CD4-positive, CD25-positive, alpha-beta regulatory T cell (primary cell): ENCODE measurements around the gene DOCK11. TPM values are rescaled to one million over a fixed set of nuclear protein-coding genes. Genes with fewer than 3 reads are reported as not detected.

Experiments used
- ATAC-seq, 2 donors: fragments of 150-1000 bp; cut with Tn5 transposase; one replicate each; pipeline ENCODE4 v1.10.0; 2021; ENCODE audit warnings: low read depth in 2 of 2, moderate number of reproducible peaks in 2 of 2, moderate library complexity in 1 of 2
- DNase-seq, 3 donors: peaks; one replicate each; pipeline versions ENCODE4 v3.0.0 to v3.0.0-alpha.2; 2012 to 2022; ENCODE audit warnings: mixed read lengths in 1 of 3
- H3K27ac ChIP-seq: one replicate; pipeline ENCODE4 v1.7.0; 2013; ENCODE audit warnings: mild to moderate bottlenecking, low read length; ENCODE audit not compliant: insufficient read depth, poor library complexity, severe bottlenecking
- H3K27me3 ChIP-seq: one replicate; pipeline ENCODE4 v1.7.0; 2013; ENCODE audit warnings: low read length; ENCODE audit not compliant: control insufficient read depth, insufficient read depth
- H3K36me3 ChIP-seq: one replicate; pipeline ENCODE4 v1.7.0; 2013; ENCODE audit warnings: mild to moderate bottlenecking, low read length, moderate library complexity; ENCODE audit not compliant: control insufficient read depth, insufficient read depth
- H3K4me1 ChIP-seq: 2 replicates; pipeline ENCODE4 v1.7.0; 2013; ENCODE audit warnings: mild to moderate bottlenecking, low read length; ENCODE audit not compliant: insufficient read depth, control insufficient read depth, poor library complexity, severe bottlenecking
- H3K4me3 ChIP-seq: one replicate; pipeline ENCODE4 v1.7.0; 2013; ENCODE audit warnings: low read depth, mild to moderate bottlenecking, low read length, moderate library complexity
- H3K9me3 ChIP-seq, 2 experiments: 1 replicate in 1 of 2; 2 replicates in 1 of 2; pipeline ENCODE4 v1.7.0; 2013; ENCODE audit warnings: low read length in 2 of 2, mild to moderate bottlenecking in 1 of 2, moderate library complexity in 1 of 2; ENCODE audit not compliant: control insufficient read depth in 2 of 2
- H3K27ac Mint-ChIP-seq, 3 donors: one replicate each; pipeline ENCODE4 v1.8.0; 2020 to 2022; ENCODE audit warnings: mild to moderate bottlenecking in 3 of 3, mixed read lengths in 3 of 3, moderate library complexity in 2 of 3
- H3K27me3 Mint-ChIP-seq: one replicate; pipeline ENCODE4 v1.8.0; 2022; ENCODE audit warnings: mild to moderate bottlenecking, mixed read lengths
- H3K36me3 Mint-ChIP-seq: one replicate; pipeline ENCODE4 v1.8.0; 2020; ENCODE audit warnings: mixed read lengths
- H3K4me1 Mint-ChIP-seq, 4 donors: one replicate each; pipeline ENCODE4 v1.8.0; 2020 to 2022; ENCODE audit warnings: mixed read lengths in 4 of 4, mild to moderate bottlenecking in 1 of 4
- H3K4me3 Mint-ChIP-seq, 4 donors: one replicate each; pipeline ENCODE4 v1.8.0; 2020 to 2022; ENCODE audit warnings: mild to moderate bottlenecking in 4 of 4, mixed read lengths in 4 of 4, moderate library complexity in 3 of 4
- H3K9me3 Mint-ChIP-seq, 7 donors: one replicate each; pipeline ENCODE4 v1.8.0; 2020 to 2022; ENCODE audit warnings: mixed read lengths in 7 of 7, mild to moderate bottlenecking in 3 of 7, moderate library complexity in 2 of 7
- polyA plus RNA-seq, 4 donors: library from polyadenylated mRNA; unstranded; fragments of 300-500 nt; fragmentation: Illumina TruSeq; gene quantifications; one replicate each; pipeline ENCODE4 v1.2.3, GENCODE V29; 2021
- total RNA-seq: library from RNA; stranded (reverse); gene quantifications from one replicate; pipeline ENCODE4 v1.2.3, GENCODE V29; 2022

DOCK11 gene
- total and polyA plus RNA-seq, 5 donors from 2014 or later: 26.5 to 126 (median 35.2) TPM

DNA sequence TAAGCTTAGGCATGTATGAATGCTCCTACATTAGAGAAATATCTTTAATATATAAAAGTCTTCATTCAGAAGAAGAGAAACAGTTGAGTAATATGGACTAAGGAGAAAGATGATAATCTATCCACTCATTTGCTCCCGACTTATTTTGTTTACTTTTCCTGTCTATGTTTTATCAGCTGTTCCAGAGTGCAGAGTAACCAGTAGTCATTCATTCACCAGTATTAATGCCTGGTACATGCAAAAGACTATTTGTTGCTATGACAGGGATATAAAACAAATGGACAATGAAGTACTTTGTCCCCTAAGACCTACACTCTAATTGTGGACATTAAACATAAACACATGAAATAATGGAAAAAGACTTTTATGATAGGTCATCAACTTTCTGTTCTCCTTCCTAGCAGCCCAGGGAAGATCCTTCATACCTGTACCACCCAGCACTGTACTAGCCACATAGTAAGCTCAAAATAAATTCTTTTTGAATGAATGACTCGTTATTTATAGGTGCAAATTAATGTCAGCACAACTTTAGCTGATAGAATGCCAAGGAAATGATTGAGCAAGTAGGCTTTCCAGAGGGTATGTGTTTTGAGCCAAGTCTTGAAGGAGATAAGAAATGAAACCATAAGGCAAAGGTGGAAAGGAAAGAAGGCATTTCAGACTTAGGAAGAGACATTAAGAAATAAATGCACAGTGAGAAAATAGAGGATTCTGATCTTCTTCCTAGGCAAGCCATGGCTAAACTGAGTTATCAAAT, 186.8 kb downstream of the DOCK11 start:
- Mint-ChIP-seq H3K4me1 (no peaks in the 10 kb centered on the region), H3K4me3 (no peak overlapping the region), H3K27ac (no peak overlapping the region), H3K27me3 (no peaks in the 10 kb centered on the region), H3K9me3 (no peaks in the 10 kb centered on the region), H3K36me3 (peaks cover 4% of the 10 kb centered on the region)
- H3K9me3 ChIP-seq: no peaks in the 10 kb centered on the region
- no peak overlapping the region for H3K4me3 ChIP-seq
- H3K4me1 ChIP-seq: no peaks in the 10 kb centered on the region
- H3K36me3 ChIP-seq: peaks cover 64% of the 10 kb centered on the region
- H3K27ac ChIP-seq: no peak overlapping the region
- no peak for ATAC-seq
- no peak for DNase-seq
- H3K27me3 ChIP-seq: no peaks in the 10 kb centered on the region

DNA sequence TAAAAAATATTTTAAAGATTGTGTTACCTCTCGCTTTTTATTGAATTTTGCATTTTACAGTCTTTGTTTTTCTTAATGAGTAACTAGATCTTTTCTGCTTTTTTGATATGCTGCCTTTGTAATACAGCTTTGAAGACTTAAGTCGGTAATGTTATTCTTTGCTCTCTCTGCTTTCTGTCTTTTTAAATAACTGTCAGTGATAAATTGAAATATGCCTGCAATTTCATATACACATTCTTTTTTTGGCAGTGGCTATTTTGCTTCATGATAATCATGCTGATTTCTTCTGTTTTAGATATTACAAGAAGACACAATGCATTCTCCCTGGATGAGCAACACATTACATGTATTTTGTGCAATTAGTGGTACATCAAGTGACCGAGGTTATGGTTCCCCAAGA, 189.8 kb downstream of the DOCK11 start:
- Mint-ChIP-seq H3K36me3 (peaks cover 8% of the 10 kb centered on the region), H3K4me1 (peaks cover 0 to 3% (median 0%) of the 10 kb centered on the region in 4 donors), H3K9me3 (no peaks in the 10 kb centered on the region), H3K4me3 (no peak overlapping the region), H3K27me3 (no peaks in the 10 kb centered on the region), H3K27ac (no peak overlapping the region)
- H3K36me3 ChIP-seq: peaks cover 62% of the 10 kb centered on the region
- DNase-seq (no peak), ATAC-seq (no peak)
- no peak overlapping the region for H3K4me3 ChIP-seq
- H3K27ac ChIP-seq: no peak overlapping the region
- H3K9me3 ChIP-seq: no peaks in the 10 kb centered on the region
- H3K4me1 ChIP-seq: no peaks in the 10 kb centered on the region
- H3K27me3 ChIP-seq: no peaks in the 10 kb centered on the region

DNA sequence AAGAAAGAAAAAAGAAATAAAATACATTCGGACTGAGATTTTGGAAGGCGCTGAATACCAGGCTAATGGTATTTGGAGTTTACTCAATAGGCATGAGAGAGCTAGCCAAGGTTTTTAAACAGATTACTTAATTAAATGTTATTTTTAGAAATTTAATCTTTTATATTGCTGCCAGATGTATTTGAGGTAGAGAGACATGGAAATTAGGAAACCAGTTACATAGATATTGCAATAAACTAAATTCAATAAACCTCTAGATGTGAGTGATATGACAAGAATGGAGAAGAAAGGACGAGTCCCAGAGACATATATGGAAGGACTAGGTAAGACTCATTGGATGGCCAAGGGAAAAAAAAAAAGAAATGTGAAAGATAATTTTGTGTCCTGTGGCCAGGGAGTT, 193.3 kb downstream of the DOCK11 start:
- H3K4me3 Mint-ChIP-seq: peak overlapping the region in 1 of 4 donors; percentile 77
- Histone ChIP-seq H3K36me3 (peaks cover 29% of the 10 kb centered on the region), H3K27me3 (no peaks in the 10 kb centered on the region), H3K9me3 (no peaks in the 10 kb centered on the region), H3K27ac (no peak overlapping the region), H3K4me3 (no peak overlapping the region), H3K4me1 (no peaks in the 10 kb centered on the region)
- peaks cover 8% of the 10 kb centered on the region for H3K36me3 Mint-ChIP-seq
- no peak for ATAC-seq
- no peak for DNase-seq
- no peaks in the 10 kb centered on the region for H3K9me3 Mint-ChIP-seq
- H3K27ac Mint-ChIP-seq: no peak overlapping the region
- H3K4me1 Mint-ChIP-seq: peaks cover 0 to 3% (median 0%) of the 10 kb centered on the region in 4 donors
- H3K27me3 Mint-ChIP-seq: no peaks in the 10 kb centered on the region

DNA sequence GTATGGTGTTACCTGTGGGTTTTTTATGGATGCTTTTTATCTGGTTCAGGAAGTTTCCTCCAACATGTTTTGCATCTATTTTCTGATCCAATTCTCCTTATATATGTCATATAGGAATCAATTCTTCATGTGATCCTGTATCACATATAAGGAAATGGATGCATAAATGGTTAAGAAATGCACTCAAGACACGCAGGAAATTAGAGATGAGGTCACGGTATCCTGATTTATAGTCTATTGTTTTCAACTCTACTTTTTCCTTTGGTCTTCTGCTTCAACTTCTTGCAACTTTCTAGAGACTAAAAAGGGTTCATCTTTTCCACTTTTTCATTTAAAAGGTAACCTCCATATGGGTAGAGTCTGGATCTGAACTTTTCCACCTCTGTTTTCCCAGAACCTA, 198.2 kb downstream of the DOCK11 start:
- ATAC-seq (no peak), DNase-seq (no peak)
- Mint-ChIP-seq H3K4me1 (peaks cover 0 to 2% (median 0%) of the 10 kb centered on the region in 4 donors), H3K4me3 (no peak overlapping the region), H3K9me3 (no peaks in the 10 kb centered on the region), H3K27ac (no peak overlapping the region), H3K36me3 (peaks cover 3% of the 10 kb centered on the region), H3K27me3 (no peaks in the 10 kb centered on the region)
- Histone ChIP-seq H3K27me3 (no peaks in the 10 kb centered on the region), H3K4me3 (no peak overlapping the region), H3K4me1 (no peaks in the 10 kb centered on the region), H3K9me3 (no peaks in the 10 kb centered on the region), H3K36me3 (peaks cover 8% of the 10 kb centered on the region), H3K27ac (no peak overlapping the region)

DNA sequence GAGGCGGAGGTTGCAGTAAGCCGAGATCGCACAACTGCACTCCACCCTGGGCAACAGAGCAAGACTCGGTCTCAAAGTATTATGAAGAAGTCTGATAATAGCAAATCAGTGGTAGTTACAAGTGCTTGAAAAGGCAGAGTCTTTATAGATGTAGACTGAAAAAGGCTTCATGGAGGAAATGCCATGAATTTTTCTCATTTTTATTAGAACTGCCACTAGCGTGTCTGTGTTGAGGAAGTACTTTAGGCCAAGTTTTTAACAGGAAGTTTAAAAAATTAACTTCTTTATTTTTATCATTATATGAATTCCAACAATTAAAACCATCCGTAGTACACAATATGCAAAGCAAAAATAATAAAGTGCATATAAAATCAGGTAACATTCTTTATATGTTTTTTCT, 199.0 kb downstream of the DOCK11 start:
- no peak overlapping the region for H3K27ac Mint-ChIP-seq
- no peaks in the 10 kb centered on the region for H3K9me3 ChIP-seq
- no peaks in the 10 kb centered on the region for H3K4me1 ChIP-seq
- H3K4me1 Mint-ChIP-seq: peaks cover 0 to 6% (median 0%) of the 10 kb centered on the region in 4 donors
- H3K27ac ChIP-seq: no peak overlapping the region
- H3K36me3 Mint-ChIP-seq: no peaks in the 10 kb centered on the region
- ATAC-seq (no peak), DNase-seq (no peak)
- no peaks in the 10 kb centered on the region for H3K9me3 Mint-ChIP-seq
- H3K27me3 Mint-ChIP-seq: no peaks in the 10 kb centered on the region
- no peak overlapping the region for H3K4me3 ChIP-seq
- no peaks in the 10 kb centered on the region for H3K27me3 ChIP-seq
- H3K36me3 ChIP-seq: peaks cover 3% of the 10 kb centered on the region
- no peak overlapping the region for H3K4me3 Mint-ChIP-seq

DNA sequence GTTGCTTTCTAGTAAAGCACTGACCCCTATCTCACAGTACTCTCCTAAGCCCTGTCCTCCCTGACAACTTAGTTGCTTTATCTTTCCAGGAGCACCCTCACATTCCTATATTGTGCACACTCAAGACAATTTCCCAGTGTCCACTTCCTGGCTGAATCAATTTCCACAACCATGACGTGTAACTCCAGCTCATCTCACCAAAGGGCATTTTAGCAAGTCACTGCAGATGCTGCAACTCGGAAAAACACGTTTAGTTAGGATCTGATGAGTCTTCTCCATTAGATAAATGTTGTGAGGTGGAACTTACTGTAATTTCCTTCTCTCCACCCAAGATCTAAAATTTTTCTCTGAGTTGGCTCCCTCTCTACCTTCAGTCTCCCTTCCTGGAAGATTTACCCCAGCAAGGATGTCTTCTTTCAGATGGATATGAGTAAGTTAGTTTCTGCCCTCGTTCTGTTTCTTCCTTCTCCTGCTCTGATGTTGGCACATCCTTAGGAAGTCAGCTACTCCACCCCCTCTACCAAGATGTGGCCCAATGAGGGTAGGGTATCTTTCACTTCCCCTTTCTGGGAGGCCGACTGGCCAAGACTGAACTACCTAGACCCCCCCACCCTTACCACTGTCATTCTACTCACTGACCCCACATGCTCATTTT, 203.0 kb downstream of the DOCK11 start:
- Histone ChIP-seq H3K27ac (no peak overlapping the region), H3K4me1 (no peaks in the 10 kb centered on the region), H3K4me3 (no peak overlapping the region), H3K27me3 (no peaks in the 10 kb centered on the region), H3K36me3 (no peaks in the 10 kb centered on the region), H3K9me3 (no peaks in the 10 kb centered on the region)
- no peaks in the 10 kb centered on the region for H3K36me3 Mint-ChIP-seq
- H3K27ac Mint-ChIP-seq: peak overlapping the region in 1 of 3 donors; percentile 89
- ATAC-seq: no peak
- no peaks in the 10 kb centered on the region for H3K27me3 Mint-ChIP-seq
- H3K4me3 Mint-ChIP-seq: no peak overlapping the region
- DNase-seq: no peak
- peaks cover 0 to 6% (median 0%) of the 10 kb centered on the region in 4 donors for H3K4me1 Mint-ChIP-seq
- no peaks in the 10 kb centered on the region for H3K9me3 Mint-ChIP-seq

DNA sequence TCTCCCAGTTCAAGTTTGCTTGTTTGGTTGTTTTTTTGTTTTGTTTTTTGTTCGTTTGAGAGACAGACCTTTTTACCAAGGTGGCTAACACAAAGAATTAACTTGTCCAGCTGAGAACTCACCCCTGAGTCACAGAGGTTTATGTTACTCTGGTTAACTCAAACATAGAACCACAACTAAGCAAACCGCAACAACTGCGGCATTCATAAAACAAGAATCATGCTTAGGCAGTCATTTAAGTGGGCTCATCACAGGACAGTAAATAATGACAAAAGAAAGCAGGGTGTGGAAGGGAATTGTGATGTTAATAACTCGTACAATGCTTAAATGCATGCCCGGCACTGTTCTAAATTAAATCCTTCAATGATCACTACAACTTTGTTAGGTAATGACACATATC, 207.1 kb downstream of the DOCK11 start:
- Histone ChIP-seq H3K36me3 (no peaks in the 10 kb centered on the region), H3K27me3 (no peaks in the 10 kb centered on the region), H3K9me3 (no peaks in the 10 kb centered on the region), H3K4me3 (no peak overlapping the region), H3K4me1 (no peaks in the 10 kb centered on the region), H3K27ac (no peak overlapping the region)
- no peak for ATAC-seq
- no peaks in the 10 kb centered on the region for H3K27me3 Mint-ChIP-seq
- DNase-seq: no peak
- no peaks in the 10 kb centered on the region for H3K9me3 Mint-ChIP-seq
- no peak overlapping the region for H3K27ac Mint-ChIP-seq
- peaks cover 0 to 6% (median 0%) of the 10 kb centered on the region in 4 donors for H3K4me1 Mint-ChIP-seq
- no peak overlapping the region for H3K4me3 Mint-ChIP-seq
- H3K36me3 Mint-ChIP-seq: no peaks in the 10 kb centered on the region

DNA sequence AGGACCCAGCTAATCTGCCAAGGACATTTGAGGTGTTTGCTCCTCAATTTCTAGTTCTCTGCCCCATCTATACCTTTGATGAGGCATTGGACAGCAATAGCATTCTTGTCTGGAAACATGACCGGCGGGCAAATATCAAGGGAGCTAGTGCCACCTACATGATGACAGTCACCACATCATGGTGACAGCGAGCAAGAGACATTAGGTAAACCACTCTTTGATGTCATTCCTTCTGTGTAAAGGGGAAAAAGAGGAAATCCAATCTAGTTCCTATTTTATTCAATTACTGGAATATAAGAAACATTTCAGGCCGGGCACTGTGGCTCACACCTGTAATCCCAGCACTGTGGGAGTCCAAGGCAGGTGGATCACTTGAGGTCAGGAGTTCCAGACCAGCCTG, 211.1 kb downstream of the DOCK11 start:
- H3K4me3 ChIP-seq: no peak overlapping the region
- H3K27ac ChIP-seq: no peak overlapping the region
- H3K36me3 ChIP-seq: no peaks in the 10 kb centered on the region
- no peaks in the 10 kb centered on the region for H3K4me1 ChIP-seq
- H3K27me3 ChIP-seq: no peaks in the 10 kb centered on the region
- no peak for ATAC-seq
- H3K27ac Mint-ChIP-seq: no peak overlapping the region
- H3K27me3 Mint-ChIP-seq: peaks cover 6% of the 10 kb centered on the region
- DNase-seq: no peak
- no peaks in the 10 kb centered on the region for H3K4me1 Mint-ChIP-seq
- no peaks in the 10 kb centered on the region for H3K36me3 Mint-ChIP-seq
- no peak overlapping the region for H3K4me3 Mint-ChIP-seq
- no peaks in the 10 kb centered on the region for H3K9me3 ChIP-seq
- H3K9me3 Mint-ChIP-seq: no peaks in the 10 kb centered on the region
